ENCODE results near the gene SRSF3.

GRCh38 chr6:36574679-36575078, 19.5 kb upstream of the SRSF3 start:
- TF ChIP-seq CTCF (IDR thresholded peaks at IDR 0.05) = no peak
- TF ChIP-seq POLR2A (IDR thresholded peaks at IDR 0.05) = no peak

All from testis (tissue), 2 donors.